HK-2 (cell line): Measurements from ENCODE around the gene METTL1.
A peak's percentile ranks its signal among the peaks of the same experiment; 100 is the strongest.

Experiments
- DNase-seq: peaks from one replicate; pipeline ENCODE4 v3.0.0-alpha.2; 2018; ENCODE audit not compliant: unreplicated experiment

Gene METTL1

GRCh38 chr12:57737467-57738460 is 34.1 kb downstream of the METTL1 start:
- DNase-seq, result no peak

GRCh38 chr12:57736741-57737466 is 35.0 kb downstream of the METTL1 start:
- no peak for DNase-seq

- peak; percentile 59 for DNase-seq
These were observed 35.8 kb downstream of the METTL1 start for GRCh38 chr12:57735952-57736740.

- no peak for DNase-seq
These were observed 36.6 kb downstream of the METTL1 start for GRCh38 chr12:57735198-57735855.

- DNase-seq, result no peak
These were observed 37.3 kb downstream of the METTL1 start for GRCh38 chr12:57734591-57734990.

GRCh38 chr12:57733928-57734327 is 38.0 kb downstream of the METTL1 start:
- no peak for DNase-seq

GRCh38 chr12:57732726-57733593 is 38.9 kb downstream of the METTL1 start:
- DNase-seq, result no peak

GRCh38 chr12:57732270-57732669 is 39.6 kb downstream of the METTL1 start:
- DNase-seq, result no peak

GRCh38 chr12:57731411-57732080 is 40.4 kb downstream of the METTL1 start:
- DNase-seq, result no peak

- DNase-seq, result no peak
These were observed 41.4 kb downstream of the METTL1 start for GRCh38 chr12:57730336-57731067.

- DNase-seq, result no peak
These were observed 42.5 kb downstream of the METTL1 start for GRCh38 chr12:57729321-57729844.

- no peak for DNase-seq
These were observed 44.0 kb downstream of the METTL1 start for GRCh38 chr12:57727758-57728395.

- DNase-seq, result no peak
These were observed 44.8 kb downstream of the METTL1 start for GRCh38 chr12:57726884-57727757.

GRCh38 chr12:57726151-57726883 is 45.6 kb downstream of the METTL1 start:
- DNase-seq, result peak; percentile 89

- DNase-seq, result no peak
These were observed 46.1 kb downstream of the METTL1 start for GRCh38 chr12:57725851-57726150.

- no peak for DNase-seq
These were observed 46.8 kb downstream of the METTL1 start for GRCh38 chr12:57724936-57725740.
